Activated T-cell treated with anti-CD3 and anti-CD28 coated beads for 1 hour (primary cell): ENCODE results near the gene CTRB1.
"Not testable (repeated sequence)": the region's sequence is repeated elsewhere in the genome, so short reads cannot be mapped to it uniquely, and the experiment has no call there.

Source experiments
- DNase-seq: peaks from one replicate; pipeline ENCODE4 v3.0.0-alpha.2; 2020; ENCODE audit warnings: low read depth

CTRB1 gene

DNA sequence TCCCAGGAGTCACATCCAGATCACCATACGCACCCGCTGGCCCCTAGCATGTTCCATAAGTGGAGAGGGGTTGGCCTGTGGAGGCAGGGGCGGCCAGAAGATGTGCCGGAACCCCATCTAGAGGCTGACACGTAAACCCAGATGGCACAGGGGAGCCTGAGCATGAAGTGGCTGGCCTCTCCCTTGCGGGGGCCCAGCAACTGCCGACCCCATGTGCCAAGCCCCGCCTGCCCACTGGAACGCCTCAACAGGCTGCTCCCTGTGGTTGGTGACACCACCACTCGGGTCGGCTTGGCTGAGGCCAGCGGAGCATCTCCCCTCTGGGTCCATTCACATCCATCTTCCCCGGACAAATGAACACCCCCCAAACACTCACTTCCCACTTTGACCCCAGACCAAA, 23.2 kb downstream of the CTRB1 start:
- DNase-seq: no peak

GRCh38 chr16:75242436-75243078, 23.8 kb downstream of the CTRB1 start:
- DNase-seq: not testable (repeated sequence)

- DNase-seq: no peak
Observed at GRCh38 chr16:75243667-75244224, 25.0 kb downstream of the CTRB1 start.

- no peak for DNase-seq
Observed at GRCh38 chr16:75244225-75244809, 25.5 kb downstream of the CTRB1 start.

DNA sequence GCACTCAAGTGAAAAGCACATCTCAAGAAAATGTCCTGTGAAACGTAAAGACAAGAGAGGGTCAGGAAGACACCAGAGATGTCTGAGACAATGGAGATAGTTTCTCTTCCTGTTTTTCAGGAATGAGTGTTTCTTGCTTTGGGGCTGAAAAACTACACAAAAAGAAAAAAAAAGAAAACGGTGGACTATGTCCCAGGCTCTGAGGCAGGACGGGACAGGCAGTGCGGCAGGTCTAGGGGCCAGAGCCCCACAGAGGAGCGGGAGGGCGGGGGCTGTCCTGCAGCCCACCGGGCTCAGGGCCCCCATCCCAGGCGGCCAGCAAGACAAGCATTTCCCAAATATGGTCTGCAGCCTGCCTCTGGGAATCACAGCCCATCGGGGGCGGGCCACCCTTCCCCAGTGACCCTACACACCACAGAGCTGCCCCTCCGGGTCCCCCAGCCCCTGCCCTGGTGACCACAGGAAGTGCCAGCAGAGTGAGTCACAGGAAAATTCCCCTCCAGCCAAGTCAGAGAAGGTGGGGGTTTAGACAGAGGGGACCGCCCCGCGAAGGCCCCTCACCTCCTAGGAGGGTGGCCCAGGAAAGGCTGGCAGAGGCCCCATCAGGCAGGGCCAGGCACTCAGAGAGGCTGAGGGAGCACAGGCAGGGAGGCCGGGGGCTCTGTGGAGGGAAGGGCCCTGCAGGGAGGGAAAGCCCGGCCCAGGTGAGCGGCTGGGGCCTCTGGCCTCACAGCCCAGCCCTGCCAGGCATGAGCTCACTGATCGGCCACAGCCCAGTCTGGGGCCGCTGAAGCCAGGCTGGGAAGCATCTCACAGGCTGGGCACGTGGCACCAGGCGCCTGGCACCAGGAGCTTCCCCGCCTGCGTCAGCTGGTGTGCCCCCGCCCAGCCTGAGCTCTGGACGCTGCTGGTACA, 26.3 kb downstream of the CTRB1 start:
- DNase-seq: no peak

GRCh38 chr16:75246504-75247205, 27.9 kb downstream of the CTRB1 start:
- no peak for DNase-seq

DNA sequence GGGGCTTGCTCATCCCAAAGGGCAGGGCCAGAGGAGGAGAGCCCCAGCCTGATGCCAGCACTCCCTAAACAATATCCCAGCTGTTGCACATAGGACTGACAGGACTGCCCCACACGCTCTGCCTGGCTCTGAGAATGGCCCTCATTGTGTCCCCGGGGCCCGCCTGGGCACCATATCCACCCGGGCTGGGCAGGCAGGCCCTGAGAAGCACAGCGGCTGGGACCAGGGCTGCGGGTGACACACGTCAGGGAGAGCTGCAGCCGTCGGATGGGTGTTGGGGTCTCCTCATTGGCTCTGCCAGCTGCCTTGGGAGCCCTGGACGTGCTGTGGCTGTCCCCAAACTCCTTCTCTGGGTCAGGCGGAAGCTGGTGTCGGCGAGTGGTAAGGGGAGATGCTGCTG, 28.5 kb downstream of the CTRB1 start:
- DNase-seq: no peak

GRCh38 chr16:75248142-75248535, 29.4 kb downstream of the CTRB1 start:
- no peak for DNase-seq

GRCh38 chr16:75248536-75249380, 30.0 kb downstream of the CTRB1 start:
- DNase-seq: no peak

- no peak for DNase-seq
Observed at GRCh38 chr16:75249441-75249840, 30.7 kb downstream of the CTRB1 start.

DNA sequence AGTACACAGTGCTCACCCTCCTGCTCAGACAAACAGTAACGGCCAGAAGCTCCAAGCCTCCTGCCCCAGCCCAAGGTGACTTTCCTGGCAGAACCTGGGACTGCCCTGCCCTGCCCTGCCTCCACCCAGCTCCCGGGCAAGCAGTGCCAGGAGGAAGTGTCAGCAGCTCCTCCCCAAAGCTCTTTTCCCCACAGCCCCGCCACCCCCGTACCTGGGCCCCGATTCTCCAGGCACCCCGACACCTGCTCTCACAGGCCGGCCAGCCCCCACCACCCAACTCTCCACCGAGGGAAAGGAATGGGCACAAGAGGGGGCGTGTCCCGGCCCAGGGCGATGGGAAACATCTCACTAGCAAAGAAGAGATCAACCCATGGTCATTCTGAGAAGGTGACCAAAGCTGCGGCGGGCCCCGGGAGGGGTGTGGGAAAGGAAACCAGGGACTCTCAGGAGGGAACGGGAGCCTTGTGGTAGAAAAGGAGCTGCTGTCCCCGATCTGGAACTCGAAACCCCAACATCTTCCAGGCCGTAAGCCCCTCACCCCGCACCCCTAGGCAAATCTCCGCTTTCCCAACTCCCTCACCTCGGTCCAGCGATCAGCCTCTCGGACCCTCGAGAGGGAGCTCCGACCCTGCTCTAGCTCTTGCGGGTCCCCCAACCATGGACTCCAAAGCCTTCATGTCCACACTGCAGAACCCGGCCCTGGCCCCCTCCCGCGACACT, 31.5 kb downstream of the CTRB1 start:
- no peak for DNase-seq

DNA sequence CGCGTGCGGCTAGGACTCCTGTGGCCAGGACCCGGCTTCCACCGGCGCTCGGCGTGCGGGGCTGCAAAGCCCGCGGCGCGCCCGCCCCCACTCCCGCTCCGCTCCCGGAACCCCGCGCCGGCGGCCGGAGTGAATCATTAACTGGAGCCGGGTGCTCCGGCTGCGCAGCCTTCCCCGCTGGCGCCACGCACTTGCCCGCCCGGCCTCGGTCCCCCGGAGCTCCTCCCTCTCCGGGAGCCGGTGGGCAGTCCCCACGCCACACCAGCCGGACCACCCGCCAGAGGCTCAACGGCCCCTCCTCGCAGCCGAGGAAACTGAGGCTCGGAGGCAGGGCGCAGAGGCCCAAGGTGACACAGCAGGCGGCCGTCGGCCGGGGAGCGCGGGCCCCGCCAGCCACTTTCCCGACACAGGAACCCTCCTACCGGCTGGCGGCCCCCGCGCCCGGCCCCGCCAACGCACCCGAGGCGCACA, 32.1 kb downstream of the CTRB1 start:
- DNase-seq: no peak

DNA sequence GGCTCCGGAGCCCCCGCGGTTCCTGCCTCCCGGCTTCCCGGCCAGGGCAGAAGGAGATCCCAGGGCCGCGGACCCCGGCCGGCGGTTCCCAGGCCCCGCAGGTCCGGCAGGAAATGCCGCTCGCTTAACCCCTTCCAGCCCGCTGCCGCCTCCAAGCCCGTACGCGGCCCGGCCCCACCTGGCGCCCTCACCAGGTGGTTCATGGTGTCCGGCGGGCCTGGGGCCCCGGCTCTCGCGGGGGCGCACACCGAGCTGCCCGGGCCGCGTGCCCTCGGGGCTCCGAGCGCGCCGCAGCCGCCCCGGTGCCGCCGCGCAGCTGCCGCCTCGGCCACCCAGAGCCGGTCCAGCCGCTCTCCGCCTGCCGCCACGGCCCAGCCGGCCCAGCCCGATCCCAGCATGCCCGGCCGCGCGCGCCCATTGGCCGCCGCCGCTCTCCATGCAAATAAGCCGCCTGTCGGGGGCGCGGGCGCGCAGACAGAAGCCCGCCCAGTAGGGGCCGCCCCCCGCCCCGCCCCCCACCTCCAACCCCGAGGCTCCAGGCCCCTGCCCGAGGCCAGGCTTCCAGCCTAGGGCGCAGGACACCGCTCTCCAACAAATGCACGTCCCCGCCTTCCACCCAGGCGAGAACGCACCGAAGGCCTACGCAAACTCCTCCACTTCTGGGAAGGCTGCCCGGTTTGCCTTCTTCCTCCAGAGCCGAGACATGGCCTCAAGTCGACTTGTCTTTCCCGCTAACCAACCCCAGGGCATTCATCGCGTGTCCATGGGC, 32.7 kb downstream of the CTRB1 start, which contains the start of gene BCAR1:
TSS of gene BCAR1 (minus strand) at position 345 of the 769 bp plus-strand sequence. CDS start at position 203, 142 bp downstream.
- no peak for DNase-seq

- no peak for DNase-seq
Observed at GRCh38 chr16:75252049-75252864, 33.5 kb downstream of the CTRB1 start.

DNA sequence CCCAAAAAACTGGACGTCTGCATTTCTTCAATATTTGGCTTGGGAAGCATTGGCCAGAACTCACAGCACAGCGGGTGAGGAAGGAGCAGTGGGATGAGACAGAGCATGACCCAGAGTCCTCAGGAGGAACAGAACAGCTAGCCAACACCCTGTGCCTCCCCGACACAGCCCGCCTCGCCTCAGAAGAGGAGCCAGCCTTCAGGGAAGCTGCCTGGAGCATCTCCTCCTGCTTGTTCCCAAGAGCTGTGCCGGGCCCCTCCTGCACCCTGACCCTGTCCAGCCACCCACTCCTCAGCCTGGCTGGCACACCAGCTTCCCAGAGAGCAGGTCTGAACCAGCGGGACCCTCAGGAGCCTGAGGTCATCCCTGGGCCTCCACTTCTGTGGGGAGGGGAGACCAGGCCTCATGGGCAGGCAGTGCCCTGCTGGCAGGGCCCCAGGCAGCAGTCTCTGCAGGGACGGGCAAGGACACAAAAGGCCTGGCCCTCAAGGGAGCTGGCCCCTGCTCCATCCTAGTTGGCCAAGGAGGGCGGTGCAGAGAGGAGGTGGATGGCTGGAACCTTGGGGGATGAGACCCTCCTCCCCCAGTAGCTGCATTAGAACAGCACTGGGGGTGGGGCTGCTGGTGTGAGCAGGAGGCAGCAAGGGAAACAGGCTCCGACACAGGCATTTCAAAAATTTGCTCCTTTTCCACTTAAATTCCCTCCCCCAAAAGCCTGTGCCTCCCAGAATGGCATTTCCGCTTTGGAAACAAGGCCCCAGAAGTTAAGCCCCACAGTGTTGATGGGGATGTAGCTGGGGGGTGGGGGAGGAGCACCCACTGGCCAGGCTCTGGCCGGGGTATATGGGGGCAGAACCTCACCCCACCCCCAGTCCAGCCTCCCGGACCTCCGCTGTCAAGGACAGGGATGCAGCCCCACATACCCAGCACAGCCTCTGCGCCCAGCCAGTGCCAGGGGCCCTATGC, 34.4 kb downstream of the CTRB1 start:
- DNase-seq: no peak

- no peak for DNase-seq
Observed at GRCh38 chr16:75254359-75254837, 35.6 kb downstream of the CTRB1 start.

DNA sequence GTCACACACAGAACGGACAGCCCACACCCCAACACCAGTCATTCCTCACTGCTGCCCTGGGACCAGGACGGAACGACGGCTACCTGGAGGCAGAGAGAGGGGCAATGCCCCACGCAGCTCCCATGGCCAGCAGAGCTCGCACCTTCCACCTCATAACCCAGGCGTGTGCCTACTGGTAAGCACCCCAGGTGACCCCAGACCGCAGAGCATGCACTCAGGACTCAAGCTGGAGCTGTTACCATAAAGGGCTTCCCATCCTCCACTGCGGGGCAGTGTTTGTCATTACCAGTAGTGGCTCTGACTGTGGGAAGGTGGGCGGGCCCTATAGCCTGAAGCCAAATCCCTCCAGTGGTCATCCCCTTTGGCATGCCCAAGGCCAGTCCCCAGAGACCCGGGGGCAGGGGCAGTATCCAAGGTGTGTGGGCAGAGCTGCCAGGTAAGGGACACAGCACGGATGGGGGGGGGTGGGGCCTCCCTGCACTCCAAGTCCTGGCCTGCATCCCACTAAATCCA, 37.3 kb downstream of the CTRB1 start:
- DNase-seq: no peak
